T-helper 17 cell (primary cell): ENCODE measurements around the gene NXNL2. TPM values are rescaled to one million over a fixed set of nuclear protein-coding genes. Genes with fewer than 3 reads are reported as not detected.

Experiments used
- ATAC-seq: fragments of 150-1000 bp; cut with Tn5 transposase; 2 replicates; pipeline ENCODE4 v1.10.0; 2021; ENCODE audit warnings: mild to moderate bottlenecking, moderate library complexity
- DNase-seq, 3 donors: peaks; one replicate each; pipeline versions ENCODE4 v3.0.0 to v3.0.0-alpha.2; 2020 to 2021
- H3K9me3 ChIP-seq: one replicate; pipeline ENCODE4 v1.7.0; 2013; ENCODE audit warnings: low read length, mild to moderate bottlenecking; ENCODE audit not compliant: control insufficient read depth, poor library complexity, severe bottlenecking
- H3K27ac Mint-ChIP-seq: one replicate; pipeline ENCODE4 v1.8.0; 2022; ENCODE audit warnings: mild to moderate bottlenecking, moderate library complexity, mixed read lengths
- H3K27me3 Mint-ChIP-seq: one replicate; pipeline ENCODE4 v1.8.0; 2022; ENCODE audit warnings: mixed read lengths
- H3K36me3 Mint-ChIP-seq: one replicate; pipeline ENCODE4 v1.8.0; 2022; ENCODE audit warnings: low read depth, mixed read lengths
- H3K4me1 Mint-ChIP-seq: one replicate; pipeline ENCODE4 v1.8.0; 2022; ENCODE audit warnings: mild to moderate bottlenecking, mixed read lengths
- H3K4me3 Mint-ChIP-seq: one replicate; pipeline ENCODE4 v1.8.0; 2022; ENCODE audit warnings: mild to moderate bottlenecking, moderate library complexity, mixed read lengths
- total RNA-seq, 4 donors: library from RNA in 2 of 4; stranded (reverse) in 2 of 4; gene quantifications; one replicate each; pipeline ENCODE4 v1.2.3 and lab custom pipeline; 2022 to 2026

Gene NXNL2
- total RNA-seq, 2 donors from 2014 or later = not detected

DNA sequence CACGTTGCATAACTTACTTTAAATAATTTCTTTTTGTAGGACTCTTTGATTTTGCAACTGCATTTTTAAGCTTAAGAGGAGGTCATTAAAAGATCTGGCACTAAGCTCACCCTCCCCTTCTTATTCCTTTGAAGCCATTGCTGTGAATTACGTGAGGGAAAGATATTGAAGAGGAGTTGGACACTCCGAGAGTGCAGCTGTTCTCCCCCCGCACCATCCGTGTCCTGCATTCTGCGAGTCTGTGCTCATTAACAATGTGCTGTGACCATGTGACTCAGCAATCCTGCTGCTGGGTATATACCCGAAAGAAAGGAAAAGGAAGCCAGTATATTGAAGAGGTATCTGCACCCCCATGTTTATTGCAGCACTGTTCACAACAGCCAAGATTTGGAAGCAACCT is 40.0 kb downstream of the NXNL2 start:
- H3K4me1 Mint-ChIP-seq = peaks cover 3% of the 10 kb centered on the region
- no peaks in the 10 kb centered on the region for H3K9me3 ChIP-seq
- no peak for ATAC-seq
- H3K36me3 Mint-ChIP-seq = peaks cover 7% of the 10 kb centered on the region
- H3K27ac Mint-ChIP-seq = no peak overlapping the region
- no peak overlapping the region for H3K4me3 Mint-ChIP-seq
- peaks cover 52% of the 10 kb centered on the region for H3K27me3 Mint-ChIP-seq
- DNase-seq = no peak

DNA sequence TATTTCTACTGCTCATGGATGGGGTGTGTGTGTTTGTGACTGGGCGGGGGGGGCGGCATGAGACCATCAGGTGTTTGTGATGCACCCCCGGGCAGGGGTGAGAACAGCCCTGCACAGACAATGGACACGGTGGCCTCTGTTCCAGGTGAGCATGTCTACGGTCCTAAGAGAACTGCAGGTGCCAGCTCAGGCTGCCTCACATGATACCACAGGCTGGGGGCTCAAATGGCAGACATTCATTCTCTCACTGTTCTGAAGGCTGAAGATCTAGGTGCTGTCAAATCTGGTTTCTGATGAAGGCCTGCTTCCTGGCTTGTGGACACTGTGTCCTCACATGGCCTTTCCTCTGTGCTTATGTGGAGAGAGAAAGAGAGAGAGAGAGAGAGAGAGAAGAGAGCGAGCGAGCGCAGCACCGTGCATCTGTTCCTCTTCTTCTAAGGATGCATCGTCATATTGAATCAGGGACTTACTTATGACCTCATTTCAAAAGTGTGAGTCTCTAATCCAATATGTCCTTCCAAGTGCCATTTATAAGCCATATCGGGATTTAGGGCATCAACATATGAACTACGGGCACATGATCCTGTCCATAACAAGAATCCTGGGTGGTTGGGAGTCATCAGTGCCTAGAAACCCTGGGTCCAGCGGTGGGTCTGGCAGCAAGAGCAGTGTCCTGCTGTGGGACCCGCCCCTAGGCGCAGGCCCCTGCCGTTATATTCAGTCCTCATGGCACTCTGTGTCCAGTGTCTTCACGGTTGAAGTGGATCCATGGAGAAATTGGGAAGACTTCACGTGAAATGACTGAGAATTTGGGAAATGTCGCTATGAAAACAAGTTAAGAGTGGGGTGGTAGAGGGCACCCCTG is 42.5 kb downstream of the NXNL2 start:
- Mint-ChIP-seq H3K4me1 (peaks cover 3% of the 10 kb centered on the region), H3K36me3 (peaks cover 7% of the 10 kb centered on the region), H3K27ac (no peak overlapping the region), H3K4me3 (no peak overlapping the region), H3K27me3 (peaks cover 36% of the 10 kb centered on the region)
- ATAC-seq = no peak
- no peak for DNase-seq
- H3K9me3 ChIP-seq = no peaks in the 10 kb centered on the region

DNA sequence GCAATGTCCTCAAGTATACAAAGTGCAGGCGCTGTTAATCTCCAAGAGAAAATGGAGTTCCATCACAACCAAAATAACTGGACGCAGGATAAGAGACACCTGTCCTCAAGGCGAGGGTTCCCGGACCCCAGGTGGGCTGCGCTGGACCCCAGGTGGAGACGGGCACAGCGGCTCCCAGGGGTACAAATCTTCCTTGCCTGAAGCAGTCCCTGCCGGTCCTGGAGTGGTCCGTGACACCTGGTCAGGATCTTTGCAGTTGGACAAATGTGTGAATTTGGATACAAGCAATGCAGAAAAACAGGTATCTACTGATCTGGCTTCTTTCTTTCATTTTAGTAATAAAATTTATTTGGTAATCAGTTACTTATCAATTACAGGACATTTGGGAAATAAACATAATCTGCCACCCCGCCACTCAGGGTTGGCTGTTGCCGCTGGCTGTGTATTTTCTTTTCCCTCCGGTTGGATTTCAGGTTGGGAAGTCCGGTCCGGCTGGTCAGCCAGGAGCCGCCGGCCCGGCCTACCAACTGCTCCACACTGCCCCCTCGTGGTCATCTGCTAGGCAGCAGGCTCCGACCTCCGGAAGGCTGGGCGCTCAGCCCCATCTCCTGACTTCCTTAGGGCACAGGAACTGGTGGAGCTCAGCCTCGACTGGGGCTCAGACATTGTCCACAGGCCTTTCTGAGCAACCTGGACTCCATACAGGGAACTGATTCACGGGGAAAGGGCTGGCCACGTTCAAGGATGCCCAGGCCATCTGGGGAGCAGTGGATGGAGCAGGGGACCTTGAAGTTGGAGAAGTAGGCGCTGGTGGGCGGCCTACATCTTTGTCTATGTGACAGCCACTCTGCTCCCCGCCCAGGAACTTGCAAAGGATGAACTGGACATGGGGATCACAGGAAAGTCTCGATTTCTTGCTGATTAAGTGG is 43.4 kb downstream of the NXNL2 start:
- H3K9me3 ChIP-seq = no peaks in the 10 kb centered on the region
- H3K27me3 Mint-ChIP-seq = peaks cover 40% of the 10 kb centered on the region
- H3K4me3 Mint-ChIP-seq = no peak overlapping the region
- DNase-seq (peak; percentile 37 to 60 (median 57)), ATAC-seq (peak; percentile 62)
- peaks cover 5% of the 10 kb centered on the region for H3K36me3 Mint-ChIP-seq
- H3K4me1 Mint-ChIP-seq = peaks cover 5% of the 10 kb centered on the region
- H3K27ac Mint-ChIP-seq = peak overlapping the region; percentile 60

DNA sequence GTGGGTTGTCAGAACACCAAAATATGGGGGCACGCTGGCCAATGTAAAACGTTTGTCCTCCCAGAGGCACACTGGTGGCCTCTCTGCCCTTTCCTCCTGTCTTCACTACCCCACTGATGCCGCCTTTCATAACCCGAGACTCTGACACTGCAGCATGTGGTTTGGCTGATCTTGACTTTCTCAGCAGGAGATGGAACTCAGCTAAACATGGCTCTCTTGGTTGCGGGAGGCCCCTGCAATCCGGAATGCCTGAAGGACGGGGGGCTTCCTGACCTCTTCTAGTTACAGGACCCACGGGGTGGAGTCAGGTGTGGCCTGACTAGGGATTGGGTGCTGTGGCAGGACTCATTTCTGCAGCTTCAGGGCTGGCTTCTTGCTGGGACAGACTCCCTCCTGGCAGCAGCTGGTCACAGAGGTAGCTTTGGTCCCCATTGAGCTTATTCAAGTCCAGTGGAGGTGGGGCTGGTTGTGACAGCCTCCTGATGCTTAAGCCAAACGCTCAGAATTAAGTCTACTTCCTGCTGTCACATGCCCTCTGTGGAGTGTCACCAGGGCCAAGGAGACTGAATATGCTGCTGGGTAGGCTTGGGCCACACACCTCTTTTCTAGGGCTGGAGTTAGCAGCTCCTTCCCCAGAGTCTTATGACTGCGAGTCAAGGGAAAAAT is 44.2 kb downstream of the NXNL2 start:
- Mint-ChIP-seq H3K27ac (peak overlapping the region; percentile 60), H3K27me3 (peaks cover 37% of the 10 kb centered on the region), H3K4me1 (peaks cover 8% of the 10 kb centered on the region), H3K4me3 (no peak overlapping the region), H3K36me3 (peaks cover 4% of the 10 kb centered on the region)
- DNase-seq = no peak
- ATAC-seq = no peak
- H3K9me3 ChIP-seq = no peaks in the 10 kb centered on the region

DNA sequence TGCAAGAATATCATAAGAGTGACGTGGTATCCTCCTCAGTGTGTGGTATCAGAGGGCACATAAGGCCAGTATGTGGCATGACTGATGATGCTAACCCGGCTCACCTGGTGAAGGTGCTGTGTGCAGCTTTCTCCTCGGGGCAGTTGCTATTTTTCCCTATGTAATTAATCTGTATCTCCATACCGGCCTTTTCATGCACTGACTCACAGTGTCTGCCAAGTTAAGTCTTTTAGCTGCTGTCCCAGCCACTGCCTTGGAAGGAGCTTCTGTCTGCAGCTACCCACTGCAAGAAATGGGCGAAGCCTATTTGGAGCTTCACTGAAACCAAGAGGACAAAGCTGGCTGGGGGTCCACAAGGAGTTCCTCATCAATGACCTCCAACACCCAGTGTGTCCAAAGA is 46.0 kb downstream of the NXNL2 start:
- Mint-ChIP-seq H3K27me3 (peaks cover 28% of the 10 kb centered on the region), H3K36me3 (no peaks in the 10 kb centered on the region), H3K4me1 (peaks cover 10% of the 10 kb centered on the region), H3K4me3 (no peak overlapping the region), H3K27ac (no peak overlapping the region)
- ATAC-seq (no peak), DNase-seq (no peak)
- no peaks in the 10 kb centered on the region for H3K9me3 ChIP-seq

DNA sequence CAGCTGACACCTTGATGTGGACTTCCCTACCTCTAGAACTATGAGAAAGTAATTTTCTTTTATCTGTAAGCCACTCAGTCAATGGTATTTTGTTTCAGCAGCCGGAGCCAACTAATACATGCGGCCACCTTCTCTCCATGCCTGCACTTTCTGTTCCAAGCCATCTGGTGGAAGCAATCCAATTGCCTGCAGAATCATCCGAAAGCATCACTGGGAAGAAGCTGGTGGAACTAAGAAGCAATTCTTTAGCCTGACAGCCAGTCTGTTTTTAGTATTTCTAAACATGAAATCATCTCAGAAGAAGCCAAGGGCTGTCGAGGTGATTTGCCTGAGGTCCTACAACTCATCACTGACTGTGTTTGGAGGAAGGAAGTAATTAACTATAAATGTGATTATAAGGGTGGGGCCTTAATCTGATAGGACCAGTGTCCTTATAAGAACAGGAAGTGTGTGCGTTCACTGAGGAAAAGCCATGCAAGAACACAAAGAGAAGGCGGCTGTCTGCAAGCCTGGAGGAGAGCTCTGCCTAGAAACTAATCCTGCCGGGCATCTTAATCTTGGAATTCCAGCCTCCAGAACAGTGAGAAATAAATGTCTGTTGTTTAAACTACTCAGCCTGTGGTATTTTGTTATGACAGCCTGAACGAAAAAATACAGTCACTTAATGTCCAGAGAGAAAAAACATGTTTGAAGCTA is 49.1 kb downstream of the NXNL2 start:
- peaks cover 22% of the 10 kb centered on the region for H3K27me3 Mint-ChIP-seq
- H3K4me3 Mint-ChIP-seq = peak overlapping the region; percentile 39
- H3K9me3 ChIP-seq = no peaks in the 10 kb centered on the region
- H3K36me3 Mint-ChIP-seq = peaks cover 4% of the 10 kb centered on the region
- no peak for ATAC-seq
- peaks cover 7% of the 10 kb centered on the region for H3K4me1 Mint-ChIP-seq
- no peak for DNase-seq
- no peak overlapping the region for H3K27ac Mint-ChIP-seq

DNA sequence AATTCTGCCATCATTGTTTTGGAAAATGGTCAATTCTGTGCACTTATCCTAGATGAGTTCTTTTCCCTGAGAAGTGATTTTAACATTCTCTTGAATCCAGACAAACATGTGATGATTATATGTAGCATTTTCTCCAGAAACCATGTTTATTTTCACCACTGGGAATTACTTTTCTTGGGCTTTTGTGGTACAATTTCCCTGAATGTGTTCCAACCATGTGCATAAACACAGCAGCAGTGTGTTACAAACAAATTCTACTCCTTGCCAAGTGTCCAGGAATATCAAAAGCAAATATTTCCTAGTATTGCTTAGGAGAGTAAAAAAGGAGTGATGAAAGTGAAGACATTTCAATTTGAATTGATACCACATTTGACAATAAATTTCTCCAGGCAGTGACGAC is 50.4 kb downstream of the NXNL2 start:
- peaks cover 22% of the 10 kb centered on the region for H3K27me3 Mint-ChIP-seq
- no peak for ATAC-seq

DNA sequence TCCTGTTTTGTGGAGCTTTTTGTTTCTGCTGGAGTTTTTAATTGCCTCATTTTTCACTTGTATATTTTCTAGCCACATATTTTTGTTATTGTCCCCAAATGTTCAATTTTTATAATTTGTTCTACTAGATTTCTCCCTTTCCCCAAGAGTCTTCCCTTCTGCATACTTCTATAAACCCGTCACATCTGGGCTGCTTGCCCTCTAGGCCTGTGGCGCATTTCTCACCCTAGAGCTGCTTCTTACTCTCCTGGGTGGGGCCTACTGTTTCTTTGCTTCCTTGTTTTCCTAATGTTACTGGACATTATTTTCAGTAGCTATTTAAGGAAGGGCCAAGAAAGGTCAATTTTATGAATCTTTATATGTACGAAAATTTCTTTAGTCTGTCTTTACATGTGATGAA is 51.5 kb downstream of the NXNL2 start:
- DNase-seq = no peak
- H3K27ac Mint-ChIP-seq = no peak overlapping the region
- peaks cover 4% of the 10 kb centered on the region for H3K36me3 Mint-ChIP-seq
- no peak for ATAC-seq
- H3K4me3 Mint-ChIP-seq = no peak overlapping the region
- peaks cover 7% of the 10 kb centered on the region for H3K4me1 Mint-ChIP-seq
- no peaks in the 10 kb centered on the region for H3K9me3 ChIP-seq
- H3K27me3 Mint-ChIP-seq = peaks cover 22% of the 10 kb centered on the region

More for the DNA sequence above, 50.4 kb downstream of the NXNL2 start:
- H3K4me1 Mint-ChIP-seq = peaks cover 7% of the 10 kb centered on the region
- H3K4me3 Mint-ChIP-seq = no peak overlapping the region
- peaks cover 4% of the 10 kb centered on the region for H3K36me3 Mint-ChIP-seq
- DNase-seq = no peak
- H3K27ac Mint-ChIP-seq = no peak overlapping the region
- no peaks in the 10 kb centered on the region for H3K9me3 ChIP-seq

DNA sequence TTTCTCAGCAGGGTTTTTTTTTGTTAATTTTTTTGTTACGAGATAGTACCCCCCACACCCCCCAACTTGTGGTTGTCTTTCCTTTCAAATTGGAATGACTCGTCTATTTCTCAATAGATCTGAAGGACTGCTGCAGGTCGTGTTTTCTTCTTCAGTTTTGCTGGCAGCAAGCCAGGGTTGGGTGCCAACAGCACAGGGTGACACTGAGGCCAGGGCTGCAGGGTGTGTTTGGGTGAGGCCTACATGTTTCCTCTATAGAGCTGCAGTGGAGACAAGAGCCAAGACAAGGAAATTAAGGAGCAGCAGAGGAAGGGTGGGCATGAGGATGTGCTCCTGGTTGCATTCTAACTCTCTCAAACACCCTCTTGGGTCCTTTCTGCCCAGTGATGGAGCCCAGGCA is 52.2 kb downstream of the NXNL2 start:
- H3K36me3 Mint-ChIP-seq = peaks cover 4% of the 10 kb centered on the region
- H3K27ac Mint-ChIP-seq = no peak overlapping the region
- peaks cover 7% of the 10 kb centered on the region for H3K4me1 Mint-ChIP-seq
- no peaks in the 10 kb centered on the region for H3K9me3 ChIP-seq
- H3K27me3 Mint-ChIP-seq = peaks cover 22% of the 10 kb centered on the region
- DNase-seq = no peak
- H3K4me3 Mint-ChIP-seq = no peak overlapping the region
- ATAC-seq = no peak

DNA sequence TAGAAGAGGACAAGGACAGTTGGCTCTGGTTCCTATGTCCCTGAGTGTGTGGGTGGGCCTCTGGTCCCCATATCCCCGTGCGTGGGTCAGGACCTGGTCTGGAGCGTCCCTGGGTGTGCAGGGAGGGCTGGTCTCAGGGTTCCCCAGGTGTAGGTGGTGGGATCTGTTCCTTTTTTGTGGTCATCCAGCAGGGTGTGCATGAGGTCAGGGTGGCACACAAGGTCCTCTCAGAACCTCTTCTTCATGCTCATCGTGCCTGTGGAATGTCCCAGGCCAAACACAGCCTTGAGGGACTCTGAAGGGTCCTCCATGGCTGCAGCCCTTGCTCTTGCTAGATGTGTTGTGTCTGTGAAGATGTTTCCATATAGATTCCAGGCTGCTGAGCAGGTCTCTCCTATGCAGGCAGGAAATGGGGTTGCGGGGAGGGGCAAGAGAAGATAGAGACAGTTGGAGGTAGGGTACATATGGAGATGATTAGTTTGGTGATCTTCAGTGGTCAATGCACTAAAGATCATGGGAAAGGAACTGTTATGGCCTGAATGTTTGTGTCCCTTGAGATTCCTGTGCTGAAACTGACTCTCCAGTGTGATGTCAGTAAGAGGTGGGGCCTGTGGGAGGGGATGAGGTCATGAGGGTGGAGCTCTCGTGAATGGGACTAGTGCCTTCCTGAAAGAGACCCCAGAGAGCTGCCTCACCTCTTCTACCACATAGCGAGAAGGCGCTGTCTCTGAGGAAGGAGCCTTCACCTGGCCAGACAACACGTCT is 53.1 kb downstream of the NXNL2 start:
- H3K27me3 Mint-ChIP-seq = peaks cover 25% of the 10 kb centered on the region
- H3K4me1 Mint-ChIP-seq = peaks cover 7% of the 10 kb centered on the region
- ATAC-seq (no peak), DNase-seq (no peak)
- H3K36me3 Mint-ChIP-seq = peaks cover 4% of the 10 kb centered on the region
- no peaks in the 10 kb centered on the region for H3K9me3 ChIP-seq
- H3K4me3 Mint-ChIP-seq = no peak overlapping the region
- no peak overlapping the region for H3K27ac Mint-ChIP-seq

DNA sequence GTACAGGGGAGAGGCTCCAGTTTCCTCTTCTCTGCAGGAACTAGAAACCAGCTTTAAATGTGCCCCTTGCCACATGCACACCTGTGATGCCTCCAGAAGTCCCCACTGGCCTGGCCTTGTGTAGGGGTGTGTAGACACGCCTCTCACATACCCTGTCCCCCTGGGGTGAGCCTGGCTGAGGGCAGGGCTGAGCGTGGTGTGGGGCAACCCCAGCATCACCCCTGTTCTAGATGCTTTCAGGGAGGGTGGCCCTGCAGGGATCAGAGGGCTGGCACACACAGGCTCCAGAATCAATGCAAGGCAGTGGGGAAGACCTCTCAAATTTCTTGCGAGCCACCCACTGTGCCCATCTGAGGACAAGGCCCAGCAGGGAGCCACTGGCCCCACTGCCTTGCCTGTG is 54.7 kb downstream of the NXNL2 start:
- peaks cover 4% of the 10 kb centered on the region for H3K36me3 Mint-ChIP-seq
- no peaks in the 10 kb centered on the region for H3K9me3 ChIP-seq
- peaks cover 20% of the 10 kb centered on the region for H3K27me3 Mint-ChIP-seq
- no peak for DNase-seq
- peaks cover 2% of the 10 kb centered on the region for H3K4me1 Mint-ChIP-seq
- H3K27ac Mint-ChIP-seq = no peak overlapping the region
- H3K4me3 Mint-ChIP-seq = no peak overlapping the region
- no peak for ATAC-seq

DNA sequence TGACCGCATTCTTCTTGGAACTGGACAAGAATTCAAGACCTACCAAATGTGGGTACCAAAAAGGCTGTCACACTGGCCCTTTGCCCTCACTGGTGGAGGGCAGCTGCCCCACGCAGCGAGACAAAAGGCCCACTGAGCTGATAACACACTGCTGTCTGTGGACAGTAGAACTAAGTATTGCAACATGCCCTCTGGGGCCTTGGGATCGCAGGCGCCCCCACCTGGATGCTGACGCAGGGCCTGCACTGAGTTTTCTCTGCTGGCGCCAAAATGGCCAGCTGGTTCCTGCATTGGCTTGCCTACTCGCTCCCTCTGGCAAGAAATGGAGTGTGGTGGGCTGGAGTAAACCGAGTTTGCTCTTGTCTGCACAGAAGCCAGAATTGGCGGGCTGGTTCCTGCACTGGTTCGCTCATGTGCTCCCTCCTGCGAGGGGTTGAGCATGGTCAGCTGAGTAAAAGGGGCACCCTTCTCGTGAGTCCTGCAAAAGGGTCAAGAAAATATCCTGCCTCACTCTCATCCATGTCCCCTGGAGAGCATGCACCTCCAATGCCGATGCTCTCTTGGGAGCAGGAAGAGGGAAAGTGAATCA is 55.7 kb downstream of the NXNL2 start:
- DNase-seq (no peak), ATAC-seq (no peak)
- Mint-ChIP-seq H3K36me3 (peaks cover 4% of the 10 kb centered on the region), H3K4me1 (peaks cover 2% of the 10 kb centered on the region), H3K27ac (no peak overlapping the region), H3K27me3 (peaks cover 21% of the 10 kb centered on the region), H3K4me3 (no peak overlapping the region)
- H3K9me3 ChIP-seq = no peaks in the 10 kb centered on the region
